Kasumi-1 (cell line): ENCODE measurements around the gene PARD6B.

Experiments
- DNase-seq, 2 experiments: peaks; one replicate each; lab custom pipeline; 2025; lab: John Stamatoyannopoulos, UW

PARD6B gene

GRCh38 chr20:50724112-50724725 lies 7.2 kb upstream of the PARD6B start:
- DNase-seq, result no peak

GRCh38 chr20:50724851-50725723 lies 6.3 kb upstream of the PARD6B start:
- DNase-seq, result no peak

GRCh38 chr20:50725724-50726005 lies 5.7 kb upstream of the PARD6B start:
- DNase-seq, result no peak

- DNase-seq, result no peak
These were observed 4.2 kb upstream of the PARD6B start for GRCh38 chr20:50726955-50727791.

- no peak for DNase-seq
These were observed 3.4 kb upstream of the PARD6B start for GRCh38 chr20:50727792-50728485.

GRCh38 chr20:50728486-50728980 lies 2.8 kb upstream of the PARD6B start:
- DNase-seq, result no peak

GRCh38 chr20:50728981-50729874 lies 2.2 kb upstream of the PARD6B start:
- no peak for DNase-seq

GRCh38 chr20:50729901-50730764 lies 1.2 kb upstream of the PARD6B start:
- DNase-seq, result no peak

- no peak for DNase-seq
These were observed 670 bp upstream of the PARD6B start for GRCh38 chr20:50730765-50731054.

- no peak for DNase-seq
These were observed 730 bp downstream of the PARD6B start for GRCh38 chr20:50731930-50732690.

GRCh38 chr20:50733644-50734349 lies 2.4 kb downstream of the PARD6B start:
- DNase-seq, result no peak

GRCh38 chr20:50734730-50735679 lies 3.6 kb downstream of the PARD6B start:
- no peak for DNase-seq

GRCh38 chr20:50735813-50736212 lies 4.4 kb downstream of the PARD6B start:
- DNase-seq, result no peak

- DNase-seq, result no peak
These were observed 6.0 kb downstream of the PARD6B start for GRCh38 chr20:50737352-50737751.

- no peak for DNase-seq
These were observed 11.7 kb downstream of the PARD6B start for GRCh38 chr20:50743087-50743486.

- no peak for DNase-seq
These were observed 12.9 kb downstream of the PARD6B start for GRCh38 chr20:50744143-50744792.

GRCh38 chr20:50745634-50746137 lies 14.3 kb downstream of the PARD6B start:
- DNase-seq, result no peak
